RWPE2 (cell line): ENCODE measurements around the gene TEX2.
"Not testable (repeated sequence)": the region's sequence is repeated elsewhere in the genome, so short reads cannot be mapped to it uniquely, and the experiment has no call there.

Source experiments
- ATAC-seq: fragments of 200-7000 bp; cut with Tn5 transposase; 3 replicates; pipeline ENCODE4 v1.9.1; 2021; ENCODE audit warnings: low read depth
- DNase-seq: peaks from one replicate; pipeline ENCODE4 v3.0.0-alpha.2; 2020; ENCODE audit warnings: low spot score
- H3K27ac ChIP-seq: fragments of 450-650 bp; 2 replicates; pipeline ENCODE4 v1.5.1; 2017; ENCODE audit warnings: mild to moderate bottlenecking; ENCODE audit not compliant: poor library complexity, severe bottlenecking
- H3K27me3 ChIP-seq: fragments of 250-450 bp; sonication (Bioruptor Pico); 2 replicates; pipeline ENCODE4 v1.5.1; 2021; ENCODE audit warnings: mild to moderate bottlenecking, moderate library complexity; ENCODE audit not compliant: insufficient read depth, poor library complexity, severe bottlenecking
- H3K36me3 ChIP-seq: fragments of 250-450 bp; sonication (Bioruptor Pico); 2 replicates; pipeline ENCODE4 v1.5.1; 2020; ENCODE audit warnings: low read depth, mild to moderate bottlenecking, moderate library complexity
- H3K4me1 ChIP-seq: fragments of 250-450 bp; sonication (Bioruptor Pico); 2 replicates; pipeline ENCODE4 v1.5.1; 2021; ENCODE audit warnings: mild to moderate bottlenecking, moderate library complexity; ENCODE audit not compliant: insufficient read depth, poor library complexity, severe bottlenecking
- H3K4me3 ChIP-seq: fragments of 250-450 bp; sonication (Bioruptor Pico); 2 replicates; pipeline ENCODE4 v1.5.1; 2021; ENCODE audit warnings: mild to moderate bottlenecking, moderate library complexity; ENCODE audit not compliant: severe bottlenecking
- H3K9me3 ChIP-seq: fragments of 250-450 bp; sonication (Bioruptor Pico); 2 replicates; pipeline ENCODE4 v1.5.1; 2021; ENCODE audit warnings: mild to moderate bottlenecking, moderate library complexity; ENCODE audit not compliant: severe bottlenecking
- TF ChIP-seq, protein P1 (sequence below): fragments of 450-650 bp; IDR thresholded peaks from one replicate; pipeline ENCODE4 v1.5.1; 2017; ENCODE audit warnings: mild to moderate bottlenecking, moderate library complexity; ENCODE audit not compliant: poor library complexity, severe bottlenecking

TEX2 gene

GRCh38 chr17:64128787-64129514 lies 134.1 kb downstream of the TEX2 start:
- H3K27me3 ChIP-seq, result no peaks in the 10 kb centered on the region
- peaks cover 3% of the 10 kb centered on the region; the same call in 1 of the 2 replicates for H3K36me3 ChIP-seq
- H3K27ac ChIP-seq, result peak overlapping the region; percentile 60
- H3K9me3 ChIP-seq, result no peaks in the 10 kb centered on the region
- DNase-seq (no peak), ATAC-seq (peak; percentile 8; the same call in 1 of the 3 replicates)
- peak overlapping the region; percentile 92 for H3K4me3 ChIP-seq
- TF ChIP-seq, protein P1, sequence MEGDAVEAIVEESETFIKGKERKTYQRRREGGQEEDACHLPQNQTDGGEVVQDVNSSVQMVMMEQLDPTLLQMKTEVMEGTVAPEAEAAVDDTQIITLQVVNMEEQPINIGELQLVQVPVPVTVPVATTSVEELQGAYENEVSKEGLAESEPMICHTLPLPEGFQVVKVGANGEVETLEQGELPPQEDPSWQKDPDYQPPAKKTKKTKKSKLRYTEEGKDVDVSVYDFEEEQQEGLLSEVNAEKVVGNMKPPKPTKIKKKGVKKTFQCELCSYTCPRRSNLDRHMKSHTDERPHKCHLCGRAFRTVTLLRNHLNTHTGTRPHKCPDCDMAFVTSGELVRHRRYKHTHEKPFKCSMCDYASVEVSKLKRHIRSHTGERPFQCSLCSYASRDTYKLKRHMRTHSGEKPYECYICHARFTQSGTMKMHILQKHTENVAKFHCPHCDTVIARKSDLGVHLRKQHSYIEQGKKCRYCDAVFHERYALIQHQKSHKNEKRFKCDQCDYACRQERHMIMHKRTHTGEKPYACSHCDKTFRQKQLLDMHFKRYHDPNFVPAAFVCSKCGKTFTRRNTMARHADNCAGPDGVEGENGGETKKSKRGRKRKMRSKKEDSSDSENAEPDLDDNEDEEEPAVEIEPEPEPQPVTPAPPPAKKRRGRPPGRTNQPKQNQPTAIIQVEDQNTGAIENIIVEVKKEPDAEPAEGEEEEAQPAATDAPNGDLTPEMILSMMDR, result no peak
- H3K4me1 ChIP-seq, result peaks cover 27% of the 10 kb centered on the region

DNA sequence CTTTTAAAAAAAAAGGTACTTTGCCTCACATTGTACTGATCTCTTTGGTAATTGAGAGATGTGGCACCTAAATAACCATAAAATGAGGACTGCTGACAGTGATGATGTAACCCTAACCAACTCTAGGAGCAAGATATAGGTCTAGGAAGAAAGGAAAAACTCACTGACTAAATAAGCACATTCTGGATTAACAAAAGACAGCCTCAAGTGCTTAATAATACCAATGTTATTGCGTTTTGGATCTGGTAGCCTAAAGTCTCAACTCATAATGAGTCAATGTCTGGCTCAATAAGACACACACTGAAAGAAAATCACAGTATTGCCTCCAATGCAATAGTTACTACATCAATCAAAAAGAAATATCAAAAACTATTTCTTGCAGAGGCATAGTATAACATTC lies 136.1 kb downstream of the TEX2 start:
- Histone ChIP-seq H3K27ac (peak overlapping the region; percentile 25), H3K27me3 (no peaks in the 10 kb centered on the region), H3K36me3 (peaks cover 3% of the 10 kb centered on the region; the same call in 1 of the 2 replicates), H3K9me3 (no peaks in the 10 kb centered on the region), H3K4me1 (peaks cover 27% of the 10 kb centered on the region), H3K4me3 (no peak overlapping the region)
- TF ChIP-seq, protein P1, result no peak
- DNase-seq, result no peak
- ATAC-seq, result peak; percentile 6; the same call in 1 of the 3 replicates

DNA sequence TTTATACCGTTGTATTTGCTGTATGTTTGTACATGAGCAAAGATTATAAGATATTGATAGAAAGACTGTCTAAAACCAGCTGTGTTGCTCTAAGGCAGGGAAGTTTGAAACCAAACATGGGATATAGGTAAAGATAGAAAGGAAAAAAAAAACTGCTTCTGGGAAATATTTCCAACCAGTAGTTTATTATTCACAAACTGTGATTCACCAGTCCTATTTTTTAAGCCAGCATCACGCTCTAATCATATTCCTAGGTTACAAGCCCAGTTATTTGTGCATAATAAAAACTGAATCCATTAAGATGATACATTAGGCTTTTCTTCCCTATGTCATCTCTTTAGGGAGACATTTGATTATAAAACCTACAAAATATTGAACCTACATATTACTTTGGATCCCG lies 137.1 kb downstream of the TEX2 start:
- H3K27ac ChIP-seq, result no peak overlapping the region
- H3K4me1 ChIP-seq, result peaks cover 27% of the 10 kb centered on the region
- ATAC-seq (no peak), DNase-seq (no peak)
- no peaks in the 10 kb centered on the region for H3K27me3 ChIP-seq
- H3K9me3 ChIP-seq, result no peaks in the 10 kb centered on the region
- peaks cover 3% of the 10 kb centered on the region; the same call in 1 of the 2 replicates for H3K36me3 ChIP-seq
- no peak overlapping the region for H3K4me3 ChIP-seq
- TF ChIP-seq, protein P1, result no peak

- peaks cover 21% of the 10 kb centered on the region for H3K4me1 ChIP-seq
- no peak overlapping the region for H3K4me3 ChIP-seq
- TF ChIP-seq, protein P1, result no peak
- H3K36me3 ChIP-seq, result peaks cover 3% of the 10 kb centered on the region; the same call in 1 of the 2 replicates
- no peaks in the 10 kb centered on the region for H3K27me3 ChIP-seq
- ATAC-seq (no peak), DNase-seq (no peak)
- no peaks in the 10 kb centered on the region for H3K9me3 ChIP-seq
- H3K27ac ChIP-seq, result no peak overlapping the region
Observed at GRCh38 chr17:64124609-64125008, 138.5 kb downstream of the TEX2 start.

DNA sequence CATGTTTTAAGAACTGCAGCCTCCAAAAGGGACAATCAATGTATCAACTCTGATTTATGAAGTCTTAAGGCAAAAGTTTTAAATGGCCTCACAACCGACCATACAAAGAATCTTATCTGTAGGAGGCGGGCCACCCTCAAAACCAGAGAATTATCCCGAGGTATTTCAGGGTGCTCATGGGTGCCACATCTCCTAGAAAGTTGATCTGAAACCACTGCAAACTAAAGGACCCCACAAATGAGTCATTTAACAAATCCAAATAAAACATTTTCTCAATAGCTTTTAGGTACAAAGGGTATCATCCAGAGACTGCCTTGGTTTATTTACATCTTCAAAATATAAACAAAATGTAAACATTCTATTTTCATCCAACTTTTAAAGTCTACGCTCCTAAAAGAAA lies 139.9 kb downstream of the TEX2 start:
- TF ChIP-seq, protein P1, result no peak
- Histone ChIP-seq H3K9me3 (no peaks in the 10 kb centered on the region), H3K27me3 (no peaks in the 10 kb centered on the region), H3K27ac (no peak overlapping the region), H3K4me3 (no peak overlapping the region), H3K4me1 (peaks cover 21% of the 10 kb centered on the region), H3K36me3 (peaks cover 3% of the 10 kb centered on the region; the same call in 1 of the 2 replicates)
- no peak for ATAC-seq
- no peak for DNase-seq

DNA sequence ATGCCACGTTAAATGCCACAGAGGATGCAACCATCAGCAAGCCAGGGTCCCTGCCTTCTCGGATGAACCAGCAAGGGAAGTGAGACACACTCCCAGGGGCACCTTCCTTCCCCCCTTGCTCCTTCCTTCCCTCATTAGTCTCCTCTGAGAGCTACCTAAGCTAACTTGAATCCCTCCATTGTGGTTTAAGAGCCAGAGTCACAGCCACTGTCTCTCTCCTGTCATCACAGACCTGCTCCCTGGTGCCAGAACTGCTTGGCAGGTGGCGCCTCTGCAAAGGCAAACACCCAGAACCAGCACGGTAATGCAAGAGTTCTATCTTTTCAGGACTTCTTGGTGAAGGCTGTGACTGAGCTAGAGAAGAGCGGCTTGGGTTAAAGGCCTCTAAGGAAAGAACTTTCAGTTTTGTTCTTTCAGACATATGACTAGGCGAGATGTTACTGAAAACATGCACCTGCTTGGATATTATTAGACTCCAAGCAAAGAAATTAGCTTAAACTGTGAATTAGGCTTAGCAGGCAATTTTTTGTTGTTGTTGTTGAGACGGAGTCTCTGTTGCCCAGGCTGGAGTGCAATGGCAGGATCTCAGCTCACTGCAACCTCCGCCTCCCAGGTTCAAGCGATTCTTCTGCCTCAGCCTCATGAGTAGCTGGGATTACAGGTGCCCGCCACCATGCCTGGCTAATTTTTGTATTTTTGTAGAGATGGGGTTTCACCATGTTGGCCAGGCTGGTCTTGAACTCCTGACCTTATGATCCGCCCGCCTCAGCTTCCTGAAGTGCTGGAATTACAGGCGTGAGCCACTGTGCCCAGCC lies 141.9 kb downstream of the TEX2 start:
- H3K9me3 ChIP-seq, H3K27ac ChIP-seq, H3K27me3 ChIP-seq, H3K4me1 ChIP-seq, H3K4me3 ChIP-seq, DNase-seq, ATAC-seq, H3K36me3 ChIP-seq: not testable (repeated sequence)
